Mammary epithelial cell (primary cell): Measurements from ENCODE around the gene KCNMA1.

ENCODE experiments used
- EZH2 ChIP-seq: IDR thresholded peaks from 2 replicates; pipeline ENCODE4 v1.6.1; 2012; ENCODE audit warnings: low read length, inconsistent platforms, borderline replicate concordance
- TF ChIP-seq, protein P1 (sequence below), 2 donors: IDR thresholded peaks in 1 of 2; conservative IDR thresholded peaks in 1 of 2; 2 replicates each; pipeline ENCODE4 v1.5.1; 2011 to 2012; ENCODE audit warnings: inconsistent platforms in 2 of 2, low read length in 2 of 2, mild to moderate bottlenecking in 2 of 2, control low read depth in 1 of 2, low read depth in 1 of 2; ENCODE audit not compliant: insufficient read depth in 1 of 2; ENCODE audit errors: extremely low read depth in 1 of 2

DNA sequence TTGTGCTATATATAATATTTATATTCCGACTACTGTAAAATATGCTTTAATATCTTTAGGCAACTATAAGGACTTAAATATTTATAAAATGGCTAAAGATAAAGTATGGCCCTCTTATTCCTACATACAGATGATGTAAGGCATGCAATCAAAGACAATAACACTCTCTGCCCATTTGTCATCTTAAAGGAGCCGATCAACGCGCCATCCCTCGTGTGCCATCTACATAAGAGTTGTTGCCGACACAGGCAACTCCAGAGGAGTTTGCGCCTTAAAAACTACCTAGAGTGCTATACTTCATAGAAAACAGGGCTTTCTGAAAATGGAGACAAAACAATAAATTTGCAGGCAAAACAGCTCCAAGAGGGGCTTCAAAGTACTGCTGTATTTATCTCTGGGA, 709.0 kb downstream of the KCNMA1 start:
- TF ChIP-seq, protein P1, sequence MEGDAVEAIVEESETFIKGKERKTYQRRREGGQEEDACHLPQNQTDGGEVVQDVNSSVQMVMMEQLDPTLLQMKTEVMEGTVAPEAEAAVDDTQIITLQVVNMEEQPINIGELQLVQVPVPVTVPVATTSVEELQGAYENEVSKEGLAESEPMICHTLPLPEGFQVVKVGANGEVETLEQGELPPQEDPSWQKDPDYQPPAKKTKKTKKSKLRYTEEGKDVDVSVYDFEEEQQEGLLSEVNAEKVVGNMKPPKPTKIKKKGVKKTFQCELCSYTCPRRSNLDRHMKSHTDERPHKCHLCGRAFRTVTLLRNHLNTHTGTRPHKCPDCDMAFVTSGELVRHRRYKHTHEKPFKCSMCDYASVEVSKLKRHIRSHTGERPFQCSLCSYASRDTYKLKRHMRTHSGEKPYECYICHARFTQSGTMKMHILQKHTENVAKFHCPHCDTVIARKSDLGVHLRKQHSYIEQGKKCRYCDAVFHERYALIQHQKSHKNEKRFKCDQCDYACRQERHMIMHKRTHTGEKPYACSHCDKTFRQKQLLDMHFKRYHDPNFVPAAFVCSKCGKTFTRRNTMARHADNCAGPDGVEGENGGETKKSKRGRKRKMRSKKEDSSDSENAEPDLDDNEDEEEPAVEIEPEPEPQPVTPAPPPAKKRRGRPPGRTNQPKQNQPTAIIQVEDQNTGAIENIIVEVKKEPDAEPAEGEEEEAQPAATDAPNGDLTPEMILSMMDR (conservative IDR thresholded peaks at IDR 0.05 in 1 of 2, IDR thresholded peaks at IDR 0.05 in 1 of 2; ENCODE audit: extremely low read depth in 1 of 2, insufficient read depth in 1 of 2, low read depth in 1 of 2, low read length in 2 of 2) = no peak
- no peak for TF ChIP-seq EZH2
